GM12892 (cell line): ENCODE results near the gene SLIT3.

Experiments
- POLR2A ChIP-seq: IDR thresholded peaks from 2 replicates; pipeline ENCODE4 v1.6.1; 2011; ENCODE audit warnings: low read depth, low read length, control low read depth
- POLR2AphosphoS5 ChIP-seq: IDR thresholded peaks from 2 replicates; pipeline ENCODE4 v1.6.1; 2011; ENCODE audit warnings: low read depth, low read length, control low read depth
- TAF1 ChIP-seq: IDR thresholded peaks from 2 replicates; pipeline ENCODE4 v1.6.1; 2011; ENCODE audit warnings: low read depth, mild to moderate bottlenecking, control low read depth, low read length, borderline replicate concordance

- no peak for TF ChIP-seq POLR2A
- no peak for TF ChIP-seq TAF1
- TF ChIP-seq POLR2AphosphoS5 = no peak
Observed at GRCh38 chr5:169221519-169221918, 79.4 kb downstream of the SLIT3 start.
